DMS153 (cell line): ENCODE measurements around the gene GRIN3B.
"Not testable (repeated sequence)": the region's sequence is repeated elsewhere in the genome, so short reads cannot be mapped to it uniquely, and the experiment has no call there.

Experiments used
- DNase-seq: peaks from one replicate; lab custom pipeline; 2025; lab: John Stamatoyannopoulos, UW

The GRIN3B gene

GRCh38 chr19:1000095-1000494, at the start of gene GRIN3B:
Gene GRIN3B, plus strand, starts transcription at chr19:1000419. Its CDS starts 19 bp downstream, at chr19:1000438.
- no peak for DNase-seq

- no peak for DNase-seq
Measured at GRCh38 chr19:952049-952679, 48.1 kb upstream of the GRIN3B start.

GRCh38 chr19:952680-953444, 47.4 kb upstream of the GRIN3B start:
- DNase-seq = no peak

- DNase-seq = no peak
Measured at GRCh38 chr19:953445-954271, 46.6 kb upstream of the GRIN3B start.

GRCh38 chr19:954272-954671, 45.9 kb upstream of the GRIN3B start:
- no peak for DNase-seq

- no peak for DNase-seq
Measured at GRCh38 chr19:954672-955494, 45.3 kb upstream of the GRIN3B start.

GRCh38 chr19:955803-956765, 44.1 kb upstream of the GRIN3B start:
- no peak for DNase-seq

- no peak for DNase-seq
Measured at GRCh38 chr19:956766-957440, 43.3 kb upstream of the GRIN3B start.

- not testable (repeated sequence) for DNase-seq
Measured at GRCh38 chr19:957578-957977, 42.6 kb upstream of the GRIN3B start.

- no peak for DNase-seq
Measured at GRCh38 chr19:958967-959855, 41.0 kb upstream of the GRIN3B start.

- DNase-seq = no peak
Measured at GRCh38 chr19:960020-960419, 40.2 kb upstream of the GRIN3B start.

GRCh38 chr19:960601-960938, 39.6 kb upstream of the GRIN3B start:
- DNase-seq = no peak

GRCh38 chr19:961866-962620, 38.2 kb upstream of the GRIN3B start:
- no peak for DNase-seq

GRCh38 chr19:962683-963400, 37.4 kb upstream of the GRIN3B start:
- no peak for DNase-seq

- DNase-seq = no peak
Measured at GRCh38 chr19:963486-963951, 36.7 kb upstream of the GRIN3B start.

- no peak for DNase-seq
Measured at GRCh38 chr19:964116-964520, 36.1 kb upstream of the GRIN3B start.
